Neural crest cell (in vitro differentiated cells): ENCODE results near the gene ADAM30. TPM values are rescaled to one million over a fixed set of nuclear protein-coding genes. Genes with fewer than 3 reads are reported as not detected.

Experiments used
- DNase-seq: peaks from one replicate; pipeline ENCODE4 v3.0.0; 2021; ENCODE audit warnings: low read depth, mixed read lengths, low spot score
- H3K27ac Mint-ChIP-seq: one replicate; pipeline ENCODE4 v1.8.0; 2021; ENCODE audit warnings: mild to moderate bottlenecking, mixed read lengths; ENCODE audit not compliant: unreplicated experiment
- H3K27me3 Mint-ChIP-seq: 2 replicates; pipeline ENCODE4 v1.8.0; 2021; ENCODE audit warnings: low read depth, mild to moderate bottlenecking, mixed read lengths
- H3K36me3 Mint-ChIP-seq: 2 replicates; pipeline ENCODE4 v1.8.0; 2021; ENCODE audit warnings: low read depth, mild to moderate bottlenecking, mixed read lengths
- H3K4me1 Mint-ChIP-seq: 2 replicates; pipeline ENCODE4 v1.8.0; 2021; ENCODE audit warnings: mixed read lengths
- H3K4me3 Mint-ChIP-seq: one replicate; pipeline ENCODE4 v1.8.0; 2021; ENCODE audit warnings: mild to moderate bottlenecking, mixed read lengths
- H3K9me3 Mint-ChIP-seq: 2 replicates; pipeline ENCODE4 v1.8.0; 2021; ENCODE audit warnings: mixed read lengths
- total RNA-seq: library from RNA; stranded (reverse); gene quantifications from 2 replicates; pipeline ENCODE4 v1.2.1, GENCODE V29; 2021
- TF ChIP-seq, protein P1 (sequence below): fragments of 200-600 bp; sonication (generic); conservative IDR thresholded peaks from 2 replicates; pipeline ENCODE4 v1.5.0; 2021; ENCODE audit warnings: antibody characterized with exemption, mild to moderate bottlenecking

The ADAM30 gene
- total RNA-seq, 1 donor from 2014 or later: not detected

GRCh38 chr1:119935915-119936314 lies 39.6 kb upstream of the ADAM30 start:
- Mint-ChIP-seq H3K4me3 (no peak overlapping the region), H3K27ac (peak overlapping the region; percentile 65), H3K9me3 (peaks cover 5% of the 10 kb centered on the region), H3K27me3 (no peaks in the 10 kb centered on the region), H3K4me1 (no peaks in the 10 kb centered on the region), H3K36me3 (peaks cover 51% of the 10 kb centered on the region)
- DNase-seq: no peak
- TF ChIP-seq, protein P1, sequence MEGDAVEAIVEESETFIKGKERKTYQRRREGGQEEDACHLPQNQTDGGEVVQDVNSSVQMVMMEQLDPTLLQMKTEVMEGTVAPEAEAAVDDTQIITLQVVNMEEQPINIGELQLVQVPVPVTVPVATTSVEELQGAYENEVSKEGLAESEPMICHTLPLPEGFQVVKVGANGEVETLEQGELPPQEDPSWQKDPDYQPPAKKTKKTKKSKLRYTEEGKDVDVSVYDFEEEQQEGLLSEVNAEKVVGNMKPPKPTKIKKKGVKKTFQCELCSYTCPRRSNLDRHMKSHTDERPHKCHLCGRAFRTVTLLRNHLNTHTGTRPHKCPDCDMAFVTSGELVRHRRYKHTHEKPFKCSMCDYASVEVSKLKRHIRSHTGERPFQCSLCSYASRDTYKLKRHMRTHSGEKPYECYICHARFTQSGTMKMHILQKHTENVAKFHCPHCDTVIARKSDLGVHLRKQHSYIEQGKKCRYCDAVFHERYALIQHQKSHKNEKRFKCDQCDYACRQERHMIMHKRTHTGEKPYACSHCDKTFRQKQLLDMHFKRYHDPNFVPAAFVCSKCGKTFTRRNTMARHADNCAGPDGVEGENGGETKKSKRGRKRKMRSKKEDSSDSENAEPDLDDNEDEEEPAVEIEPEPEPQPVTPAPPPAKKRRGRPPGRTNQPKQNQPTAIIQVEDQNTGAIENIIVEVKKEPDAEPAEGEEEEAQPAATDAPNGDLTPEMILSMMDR: no peak

- TF ChIP-seq, protein P1: no peak
- no peak overlapping the region for H3K4me3 Mint-ChIP-seq
- no peak overlapping the region for H3K27ac Mint-ChIP-seq
- H3K4me1 Mint-ChIP-seq: no peaks in the 10 kb centered on the region
- peaks cover 5% of the 10 kb centered on the region for H3K9me3 Mint-ChIP-seq
- no peak for DNase-seq
- H3K27me3 Mint-ChIP-seq: no peaks in the 10 kb centered on the region
- peaks cover 50% of the 10 kb centered on the region for H3K36me3 Mint-ChIP-seq
Observed at GRCh38 chr1:119935373-119935772, 39.1 kb upstream of the ADAM30 start.

GRCh38 chr1:119933397-119933796 lies 37.1 kb upstream of the ADAM30 start:
- no peaks in the 10 kb centered on the region for H3K27me3 Mint-ChIP-seq
- no peaks in the 10 kb centered on the region for H3K4me1 Mint-ChIP-seq
- peaks cover 5% of the 10 kb centered on the region for H3K9me3 Mint-ChIP-seq
- no peak overlapping the region for H3K4me3 Mint-ChIP-seq
- H3K27ac Mint-ChIP-seq: no peak overlapping the region
- TF ChIP-seq, protein P1: no peak
- no peak for DNase-seq
- peaks cover 48% of the 10 kb centered on the region for H3K36me3 Mint-ChIP-seq

GRCh38 chr1:119929643-119930315 lies 33.5 kb upstream of the ADAM30 start:
- DNase-seq: no peak
- Mint-ChIP-seq H3K27me3 (no peaks in the 10 kb centered on the region), H3K4me1 (peaks cover 10% of the 10 kb centered on the region), H3K27ac (no peak overlapping the region), H3K36me3 (peaks cover 37% of the 10 kb centered on the region), H3K4me3 (no peak overlapping the region), H3K9me3 (peaks cover 5% of the 10 kb centered on the region)
- TF ChIP-seq, protein P1: no peak

GRCh38 chr1:119926553-119926952 lies 30.2 kb upstream of the ADAM30 start:
- TF ChIP-seq, protein P1: no peak

More at GRCh38 chr1:119926553-119926952, 30.2 kb upstream of the ADAM30 start:
- H3K27me3 Mint-ChIP-seq: no peaks in the 10 kb centered on the region
- H3K27ac Mint-ChIP-seq: no peak overlapping the region
- H3K4me3 Mint-ChIP-seq: no peak overlapping the region
- peaks cover 10% of the 10 kb centered on the region for H3K4me1 Mint-ChIP-seq
- DNase-seq: no peak
- peaks cover 25% of the 10 kb centered on the region for H3K36me3 Mint-ChIP-seq
- no peaks in the 10 kb centered on the region for H3K9me3 Mint-ChIP-seq
